ENCODE results near the gene MATN1.

GRCh38 chr1:30692201-30692947 lies 31.0 kb downstream of the MATN1 start:
- TF ChIP-seq POLR2A (IDR thresholded peaks at IDR 0.05) (no peak), CTCF (IDR thresholded peaks at IDR 0.05) (no peak)
